Neural progenitor cell (in vitro differentiated cells): ENCODE measurements around the gene DAB2. TPM values are rescaled to one million over a fixed set of nuclear protein-coding genes. Genes with fewer than 3 reads are reported as not detected.

Experiments used
- DNase-seq: peaks from one replicate; pipeline ENCODE4 v3.0.0-alpha.2; 2016; ENCODE audit warnings: low spot score
- H2AFZ ChIP-seq: fragments of 200-600 bp; sonication (generic); replicated peaks from 2 replicates; pipeline ENCODE4 v1.6.1; 2016; ENCODE audit warnings: antibody characterized with exemption
- H3F3A ChIP-seq: fragments of 200-600 bp; sonication (generic); 2 replicates; pipeline ENCODE4 v1.6.1; 2016; ENCODE audit warnings: antibody characterized with exemption, low read depth
- H3K27ac ChIP-seq: fragments of 200-600 bp; sonication (generic); 2 replicates; pipeline ENCODE4 v1.5.1; 2016; ENCODE audit warnings: mild to moderate bottlenecking
- H3K27me3 ChIP-seq: fragments of 200-600 bp; sonication (generic); 2 replicates; pipeline ENCODE4 v1.6.1; 2016; ENCODE audit warnings: mild to moderate bottlenecking, moderate library complexity
- H3K36me3 ChIP-seq: fragments of 200-600 bp; sonication (generic); 2 replicates; pipeline ENCODE4 v1.5.1; 2016
- H3K4me1 ChIP-seq: fragments of 200-600 bp; sonication (generic); 2 replicates; pipeline ENCODE4 v1.6.1; 2016; ENCODE audit warnings: mixed run types
- H3K4me2 ChIP-seq: fragments of 200-600 bp; sonication (generic); 2 replicates; pipeline ENCODE4 v1.6.1; 2016
- H3K4me3 ChIP-seq: fragments of 200-600 bp; sonication (generic); 2 replicates; pipeline ENCODE4 v1.5.1; 2016
- H3K79me2 ChIP-seq: fragments of 200-600 bp; sonication (generic); 2 replicates; pipeline ENCODE4 v1.6.1; 2016; ENCODE audit warnings: low read depth
- H3K9ac ChIP-seq: fragments of 200-600 bp; sonication (generic); 2 replicates; pipeline ENCODE4 v1.6.1; 2016
- H3K9me3 ChIP-seq: fragments of 200-600 bp; sonication (generic); 2 replicates; pipeline ENCODE4 v1.5.1; 2016; ENCODE audit warnings: low read depth
- H4K20me1 ChIP-seq: fragments of 200-600 bp; sonication (generic); 2 replicates; pipeline ENCODE4 v1.6.1; 2016; ENCODE audit warnings: low read depth
- H3K27ac Mint-ChIP-seq: 3 replicates; pipeline ENCODE4 v1.8.0; 2021; ENCODE audit warnings: mixed read lengths
- H3K27me3 Mint-ChIP-seq: 2 replicates; pipeline ENCODE4 v1.8.0; 2022; ENCODE audit warnings: low read depth, mild to moderate bottlenecking, inconsistent platforms, moderate library complexity, mixed read lengths; ENCODE audit not compliant: insufficient read depth
- H3K36me3 Mint-ChIP-seq: 3 replicates; pipeline ENCODE4 v1.8.0; 2021; ENCODE audit warnings: mixed read lengths
- H3K4me1 Mint-ChIP-seq: 3 replicates; pipeline ENCODE4 v1.8.0; 2021; ENCODE audit warnings: mixed read lengths
- H3K4me3 Mint-ChIP-seq: 3 replicates; pipeline ENCODE4 v1.8.0; 2021; ENCODE audit warnings: mild to moderate bottlenecking, moderate library complexity, mixed read lengths
- H3K9me3 Mint-ChIP-seq: 3 replicates; pipeline ENCODE4 v1.8.0; 2020; ENCODE audit warnings: mixed read lengths
- EZH2 ChIP-seq: fragments of 200-600 bp; sonication (generic); IDR thresholded peaks from 2 replicates; pipeline ENCODE4 v1.6.1; 2017; ENCODE audit warnings: antibody characterized with exemption, mild to moderate bottlenecking, moderate library complexity
- EZH2phosphoT487 ChIP-seq: fragments of 200-600 bp; sonication (generic); IDR thresholded peaks from 2 replicates; pipeline ENCODE4 v1.6.1; 2017; ENCODE audit warnings: antibody characterized with exemption
- total RNA-seq: library from RNA; depleted of rRNA; stranded (reverse); fragments of >200 nt; gene quantifications from 2 replicates; pipeline ENCODE4 v1.2.3, GENCODE V29; 2015; ENCODE audit warnings: low replicate concordance
- TF ChIP-seq, protein P1 (sequence below): fragments of 200-600 bp; sonication (generic); IDR thresholded peaks from 2 replicates; pipeline ENCODE4 v1.5.1; 2017; ENCODE audit warnings: antibody characterized with exemption, mild to moderate bottlenecking

Gene DAB2
- total RNA-seq, 1 donor from 2014 or later: 9.9 TPM

DNA sequence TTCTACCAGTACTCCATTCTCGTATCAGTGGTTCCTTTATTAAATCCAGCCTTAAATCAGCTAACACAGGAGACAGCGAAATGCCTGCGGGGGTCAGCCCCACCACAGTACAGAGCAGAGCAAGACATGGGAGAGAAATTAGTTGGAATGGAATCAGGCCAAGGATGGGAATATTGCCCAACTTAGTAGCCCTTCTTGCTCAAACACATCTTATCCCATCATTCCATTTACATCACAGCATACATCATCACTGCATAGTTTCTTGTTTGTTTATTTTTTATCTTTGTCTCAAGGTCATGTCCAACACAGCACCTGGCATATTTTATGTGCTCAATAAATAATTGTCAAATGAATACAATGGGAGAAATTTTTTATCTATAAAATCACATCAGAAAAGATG, 34.3 kb upstream of the DAB2 start:
- Histone ChIP-seq H3K27ac (no peak overlapping the region), H3K9me3 (no peaks in the 10 kb centered on the region), H4K20me1 (no peaks in the 10 kb centered on the region), H3F3A (no peaks in the 10 kb centered on the region), H3K9ac (no peak overlapping the region), H3K4me2 (no peak overlapping the region), H3K79me2 (no peaks in the 10 kb centered on the region), H3K36me3 (no peaks in the 10 kb centered on the region), H3K4me3 (no peak overlapping the region), H2AFZ (no peak overlapping the region), H3K27me3 (no peaks in the 10 kb centered on the region), H3K4me1 (no peaks in the 10 kb centered on the region)
- H3K27ac Mint-ChIP-seq: no peak overlapping the region
- TF ChIP-seq EZH2phosphoT487 (no peak), EZH2 (no peak)
- TF ChIP-seq, protein P1, sequence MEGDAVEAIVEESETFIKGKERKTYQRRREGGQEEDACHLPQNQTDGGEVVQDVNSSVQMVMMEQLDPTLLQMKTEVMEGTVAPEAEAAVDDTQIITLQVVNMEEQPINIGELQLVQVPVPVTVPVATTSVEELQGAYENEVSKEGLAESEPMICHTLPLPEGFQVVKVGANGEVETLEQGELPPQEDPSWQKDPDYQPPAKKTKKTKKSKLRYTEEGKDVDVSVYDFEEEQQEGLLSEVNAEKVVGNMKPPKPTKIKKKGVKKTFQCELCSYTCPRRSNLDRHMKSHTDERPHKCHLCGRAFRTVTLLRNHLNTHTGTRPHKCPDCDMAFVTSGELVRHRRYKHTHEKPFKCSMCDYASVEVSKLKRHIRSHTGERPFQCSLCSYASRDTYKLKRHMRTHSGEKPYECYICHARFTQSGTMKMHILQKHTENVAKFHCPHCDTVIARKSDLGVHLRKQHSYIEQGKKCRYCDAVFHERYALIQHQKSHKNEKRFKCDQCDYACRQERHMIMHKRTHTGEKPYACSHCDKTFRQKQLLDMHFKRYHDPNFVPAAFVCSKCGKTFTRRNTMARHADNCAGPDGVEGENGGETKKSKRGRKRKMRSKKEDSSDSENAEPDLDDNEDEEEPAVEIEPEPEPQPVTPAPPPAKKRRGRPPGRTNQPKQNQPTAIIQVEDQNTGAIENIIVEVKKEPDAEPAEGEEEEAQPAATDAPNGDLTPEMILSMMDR: no peak
- no peak for DNase-seq
- H3K4me1 Mint-ChIP-seq: no peaks in the 10 kb centered on the region
- no peaks in the 10 kb centered on the region for H3K36me3 Mint-ChIP-seq
- no peak overlapping the region for H3K4me3 Mint-ChIP-seq
- peaks cover 2% of the 10 kb centered on the region for H3K27me3 Mint-ChIP-seq
- H3K9me3 Mint-ChIP-seq: no peaks in the 10 kb centered on the region

DNA sequence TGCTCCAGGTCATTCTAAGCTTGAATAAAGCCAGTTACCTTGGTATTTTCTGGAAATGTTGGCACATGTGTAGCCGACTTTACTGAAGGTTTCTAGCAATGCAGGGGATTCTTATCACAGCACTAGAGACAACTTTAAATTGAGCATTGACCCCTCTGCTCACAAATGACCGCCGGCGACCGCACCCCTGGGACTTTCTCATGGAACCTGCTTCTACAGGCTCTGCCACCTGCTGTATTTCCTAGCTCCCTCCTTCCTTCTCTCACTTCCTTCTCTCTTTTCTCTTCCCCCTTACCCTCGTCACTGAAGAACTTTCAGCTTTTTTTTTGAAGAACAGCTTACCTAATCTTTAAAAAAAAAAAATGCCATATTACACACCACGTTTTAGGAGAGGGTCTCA, 30.9 kb upstream of the DAB2 start:
- H3K9me3 Mint-ChIP-seq: no peaks in the 10 kb centered on the region
- H3K27me3 Mint-ChIP-seq: peaks cover 2% of the 10 kb centered on the region

DNA sequence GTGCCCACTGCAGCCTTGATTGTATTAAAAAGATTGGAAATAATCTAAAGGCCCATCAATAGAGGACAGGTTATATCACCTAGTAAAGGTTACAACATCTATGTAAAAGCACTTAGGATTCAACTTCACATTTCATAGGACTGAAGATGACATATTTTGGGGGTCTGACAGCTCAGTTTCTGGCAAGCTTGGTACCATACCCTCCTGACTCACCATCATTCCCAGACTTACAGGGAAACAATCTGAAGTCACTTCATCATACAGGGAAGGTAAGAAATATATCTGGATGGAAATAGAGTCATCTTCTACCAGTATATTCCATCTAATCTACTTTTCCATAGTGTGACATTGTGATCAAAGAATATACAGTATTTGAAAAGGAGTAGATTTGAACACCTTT, 28.8 kb upstream of the DAB2 start:
- peaks cover 4% of the 10 kb centered on the region for H3K27me3 Mint-ChIP-seq

More for the DNA sequence above, 30.9 kb upstream of the DAB2 start:
- H3F3A ChIP-seq: no peaks in the 10 kb centered on the region
- H3K79me2 ChIP-seq: no peaks in the 10 kb centered on the region
- H3K36me3 ChIP-seq: no peaks in the 10 kb centered on the region
- H3K4me1 Mint-ChIP-seq: no peaks in the 10 kb centered on the region
- H3K4me2 ChIP-seq: no peak overlapping the region
- H3K27me3 ChIP-seq: no peaks in the 10 kb centered on the region
- no peak for DNase-seq
- no peak overlapping the region for H3K27ac ChIP-seq
- no peak overlapping the region for H3K4me3 ChIP-seq
- no peaks in the 10 kb centered on the region for H4K20me1 ChIP-seq
- H3K4me3 Mint-ChIP-seq: no peak overlapping the region
- H2AFZ ChIP-seq: no peak overlapping the region
- H3K4me1 ChIP-seq: no peaks in the 10 kb centered on the region
- no peak overlapping the region for H3K9ac ChIP-seq
- H3K9me3 ChIP-seq: no peaks in the 10 kb centered on the region
- no peaks in the 10 kb centered on the region for H3K36me3 Mint-ChIP-seq
- H3K27ac Mint-ChIP-seq: no peak overlapping the region
- TF ChIP-seq EZH2: no peak
- TF ChIP-seq, protein P1: no peak
- TF ChIP-seq EZH2phosphoT487: no peak

More for the DNA sequence above, 28.8 kb upstream of the DAB2 start:
- Histone ChIP-seq H3K4me1 (no peaks in the 10 kb centered on the region), H3K4me3 (no peak overlapping the region), H3F3A (no peaks in the 10 kb centered on the region), H3K27me3 (no peaks in the 10 kb centered on the region), H2AFZ (no peak overlapping the region), H3K9me3 (no peaks in the 10 kb centered on the region), H3K27ac (no peak overlapping the region), H3K36me3 (no peaks in the 10 kb centered on the region), H3K79me2 (no peaks in the 10 kb centered on the region), H3K4me2 (no peak overlapping the region), H4K20me1 (no peaks in the 10 kb centered on the region), H3K9ac (no peak overlapping the region)
- Mint-ChIP-seq H3K4me3 (no peak overlapping the region), H3K27ac (no peak overlapping the region), H3K36me3 (no peaks in the 10 kb centered on the region), H3K4me1 (no peaks in the 10 kb centered on the region), H3K9me3 (no peaks in the 10 kb centered on the region)
- TF ChIP-seq, protein P1: no peak
- TF ChIP-seq EZH2: no peak
- TF ChIP-seq EZH2phosphoT487: no peak
- no peak for DNase-seq
